HG03575 (cell line): ENCODE results near the gene MED31.
"Not testable (repeated sequence)": the region's sequence is repeated elsewhere in the genome, so short reads cannot be mapped to it uniquely, and the experiment has no call there.

ENCODE experiments used
- ATAC-seq: cut with Tn5 transposase; IDR thresholded peaks from one replicate; pipeline ENCODE4 v1.9.1; 2021; ENCODE audit not compliant: unreplicated experiment, insufficient number of reproducible peaks, low FRiP score; ENCODE audit errors: extremely low read depth

The MED31 gene

DNA sequence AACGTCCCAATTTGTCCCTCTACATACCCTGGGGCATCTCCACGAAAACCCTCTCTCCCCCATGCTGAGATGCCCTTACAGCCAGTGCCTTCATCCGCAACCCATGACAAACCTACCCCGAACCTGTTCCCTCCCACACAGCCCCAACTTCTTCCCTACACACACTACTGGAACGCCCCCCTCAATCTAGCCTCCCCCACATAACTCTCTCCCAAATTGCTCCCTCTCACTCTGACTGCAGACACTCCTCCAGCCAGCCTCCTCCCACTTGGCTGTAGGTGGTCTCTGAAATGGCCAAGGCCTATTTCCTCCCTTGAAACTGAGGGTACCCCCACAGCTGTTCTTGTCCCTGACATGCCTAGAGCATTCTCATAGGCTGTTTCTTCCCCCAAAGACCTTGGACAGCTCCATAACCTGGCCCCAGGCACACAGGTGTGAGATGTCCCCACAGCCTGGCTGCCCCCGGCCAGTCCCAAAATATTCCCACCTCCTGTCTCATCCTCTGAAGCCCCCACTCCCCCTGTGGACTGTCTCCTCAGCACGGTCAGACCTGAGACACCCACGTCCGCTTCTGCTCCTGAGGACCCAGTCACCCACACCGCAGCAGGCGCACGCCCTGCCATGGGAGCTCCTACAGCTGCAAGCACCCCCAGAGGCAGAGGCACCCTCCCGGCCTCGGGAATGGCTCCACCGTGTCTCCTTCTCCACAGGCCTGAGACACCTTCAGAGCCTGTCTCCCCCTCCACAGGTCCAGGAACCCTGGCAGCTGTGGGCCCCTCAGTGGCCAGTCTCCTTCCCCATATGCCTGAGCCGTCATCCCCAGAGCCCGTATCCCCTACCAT is 14.6 kb downstream of the MED31 start:
- no peak for ATAC-seq

DNA sequence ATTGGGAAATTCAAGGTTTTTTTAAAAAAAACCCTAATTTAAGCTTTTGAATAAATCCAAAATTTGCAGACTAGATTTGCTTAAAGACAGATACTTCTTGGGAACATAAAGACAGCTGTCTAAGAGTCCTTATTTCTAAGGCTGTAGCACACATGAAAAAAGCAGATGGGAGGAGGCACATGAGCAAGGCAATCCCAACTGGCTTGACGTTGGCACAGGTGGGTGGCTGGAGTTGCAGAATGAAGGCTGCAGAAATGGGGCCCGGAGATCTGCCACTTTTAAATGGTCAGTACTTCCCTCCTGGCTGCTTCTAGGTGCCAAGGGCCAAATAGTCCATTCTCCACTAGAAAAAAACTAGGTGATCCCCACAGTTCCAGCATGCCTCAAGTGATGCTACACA is 15.3 kb downstream of the MED31 start:
- no peak for ATAC-seq

DNA sequence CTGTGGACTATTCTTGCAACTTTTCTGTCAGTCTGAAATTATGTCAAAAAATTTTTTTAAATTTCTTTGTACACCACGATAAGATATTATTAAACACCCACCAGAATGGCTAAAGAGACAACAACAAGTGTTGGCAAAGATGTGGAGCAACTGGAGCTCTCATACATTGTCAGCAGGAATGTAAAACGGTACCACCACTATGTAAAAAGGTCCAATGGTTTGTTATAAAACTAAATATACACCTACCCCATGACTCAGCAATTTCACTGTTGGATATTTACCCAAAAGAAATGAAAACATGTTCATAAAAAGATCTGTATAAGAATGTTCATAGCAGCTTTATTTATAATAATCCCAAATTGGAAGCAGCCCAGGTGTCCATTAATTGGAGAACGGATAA is 18.1 kb downstream of the MED31 start:
- no peak for ATAC-seq

DNA sequence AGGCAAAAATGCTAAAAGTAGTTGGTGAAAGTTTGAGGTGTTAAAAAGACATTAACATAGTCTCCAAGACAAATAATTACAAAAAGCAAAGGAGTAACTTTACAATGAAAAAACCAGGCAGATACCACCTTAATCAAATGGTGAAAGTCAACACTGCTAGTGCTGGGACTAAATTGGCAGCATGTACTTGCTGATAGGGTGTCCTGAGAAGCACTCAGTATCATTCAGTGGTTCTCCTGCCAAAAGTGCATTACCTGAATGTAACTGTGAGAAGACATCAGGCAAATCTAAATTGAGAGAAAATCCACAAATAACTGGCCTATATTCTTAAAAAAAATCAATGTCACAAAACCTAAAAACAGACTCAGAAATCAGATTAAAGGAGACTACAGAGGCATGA is 18.9 kb downstream of the MED31 start:
- no peak for ATAC-seq

DNA sequence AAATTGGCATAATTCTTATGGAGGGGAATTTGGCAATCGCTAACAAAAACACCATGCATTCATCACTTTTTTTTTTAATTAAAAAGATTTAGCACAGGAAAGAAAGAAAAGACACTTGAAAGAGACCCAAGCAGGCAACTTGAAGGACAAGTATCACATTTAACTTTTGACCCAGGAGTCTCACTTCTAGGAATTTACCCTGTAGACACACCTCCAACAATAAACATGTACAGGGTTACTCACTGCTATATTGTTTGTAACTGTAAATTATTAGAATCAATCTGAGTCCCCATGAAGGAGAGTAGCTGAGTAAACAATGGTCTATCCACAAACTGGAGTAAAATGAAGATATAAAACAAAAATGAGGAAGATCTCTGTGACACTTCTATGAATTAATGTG is 21.0 kb downstream of the MED31 start:
- no peak for ATAC-seq

DNA sequence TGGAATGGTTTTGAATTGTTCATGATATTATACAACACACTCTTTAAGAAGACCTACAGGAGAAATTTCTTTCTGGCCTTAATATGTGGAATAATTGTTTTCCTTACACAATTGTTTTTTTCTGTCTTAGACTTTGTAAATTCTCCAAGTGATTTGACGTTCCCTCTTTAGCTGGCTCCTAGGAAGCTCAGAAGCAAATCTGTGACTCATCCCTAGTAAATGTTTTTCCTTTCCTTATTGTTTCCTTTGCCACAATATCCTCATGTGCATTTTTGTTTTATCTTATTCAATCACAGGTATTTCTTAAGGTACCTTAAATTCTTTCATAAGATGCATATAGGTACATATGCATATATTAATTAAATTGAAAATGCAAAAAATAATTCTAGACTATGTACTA is 24.4 kb downstream of the MED31 start:
- no peak for ATAC-seq

DNA sequence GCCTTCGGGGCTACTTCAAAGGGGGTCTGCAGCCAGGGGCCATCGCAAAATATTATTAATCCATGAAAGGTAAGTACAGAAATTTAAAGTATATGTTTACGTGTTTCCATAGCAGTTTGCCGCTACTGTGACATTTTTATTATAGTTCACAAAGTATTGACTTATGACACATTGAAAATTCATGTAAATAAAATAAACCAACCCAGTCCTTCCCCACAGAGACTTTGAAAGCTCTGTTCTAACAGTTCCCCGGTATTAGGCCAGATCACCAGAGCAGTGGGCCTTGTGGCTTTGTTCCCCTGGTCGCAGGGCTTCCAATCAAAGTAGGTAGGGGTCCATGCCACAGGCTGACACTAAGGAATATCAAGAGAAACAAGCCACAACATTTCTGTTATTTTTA is 24.8 kb downstream of the MED31 start:
- no peak for ATAC-seq

DNA sequence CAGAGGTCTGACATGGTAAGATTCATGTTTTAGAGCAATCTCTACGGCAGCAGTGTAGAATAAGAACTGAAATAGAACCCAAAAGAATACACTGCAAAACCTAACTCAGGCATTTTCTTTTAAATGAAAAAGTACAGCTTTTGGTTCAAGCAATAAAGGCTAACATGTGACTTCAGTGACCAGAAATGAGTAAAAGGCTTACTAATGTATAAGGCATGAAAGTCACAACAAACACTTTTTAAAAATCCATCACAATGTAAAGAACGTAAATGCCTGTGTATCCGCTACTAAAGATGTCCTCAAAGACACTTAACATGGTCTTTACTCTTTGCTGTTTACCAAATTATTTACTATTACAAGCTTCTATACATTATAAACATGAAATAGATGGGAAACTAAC is 27.5 kb downstream of the MED31 start:
- ATAC-seq, result no peak

DNA sequence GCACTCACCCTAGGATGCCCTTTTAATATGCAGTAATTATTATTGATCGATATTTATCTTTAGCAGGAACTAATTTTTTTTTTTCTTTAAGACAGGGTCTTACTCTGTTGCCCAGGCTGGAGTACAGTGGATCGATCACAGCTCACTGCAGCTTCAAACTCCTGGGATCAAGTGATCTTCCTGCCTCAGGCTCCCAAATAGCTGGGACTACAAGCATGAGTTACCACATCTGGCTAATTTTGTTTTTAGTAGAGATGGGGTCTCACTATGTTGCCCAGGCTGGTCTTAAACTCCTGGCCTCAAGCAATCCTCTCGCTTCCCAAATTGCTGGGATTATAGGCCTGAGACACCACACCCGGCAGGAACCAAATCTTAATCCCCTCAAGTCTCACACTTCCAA is 40.2 kb downstream of the MED31 start:
- ATAC-seq, result no peak

DNA sequence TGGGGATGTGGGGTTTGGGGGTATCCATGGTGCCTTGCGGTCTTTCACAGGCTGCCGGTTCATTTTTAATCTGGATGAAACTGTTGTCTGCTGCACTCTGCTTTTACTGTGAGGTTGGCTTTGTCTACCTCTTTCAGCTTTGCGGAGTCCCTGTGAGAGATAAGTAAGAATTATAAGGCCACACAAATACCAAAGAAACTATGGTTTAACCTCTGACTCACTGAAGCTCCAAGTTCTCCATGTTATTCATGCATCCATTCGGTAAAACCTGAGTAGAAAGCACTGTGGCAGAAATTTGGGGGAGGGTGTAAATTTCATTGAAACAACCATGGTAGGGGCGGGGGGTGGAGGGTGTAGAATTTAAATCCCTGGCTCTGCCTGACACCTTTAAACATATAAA is 41.4 kb downstream of the MED31 start:
- no peak for ATAC-seq

DNA sequence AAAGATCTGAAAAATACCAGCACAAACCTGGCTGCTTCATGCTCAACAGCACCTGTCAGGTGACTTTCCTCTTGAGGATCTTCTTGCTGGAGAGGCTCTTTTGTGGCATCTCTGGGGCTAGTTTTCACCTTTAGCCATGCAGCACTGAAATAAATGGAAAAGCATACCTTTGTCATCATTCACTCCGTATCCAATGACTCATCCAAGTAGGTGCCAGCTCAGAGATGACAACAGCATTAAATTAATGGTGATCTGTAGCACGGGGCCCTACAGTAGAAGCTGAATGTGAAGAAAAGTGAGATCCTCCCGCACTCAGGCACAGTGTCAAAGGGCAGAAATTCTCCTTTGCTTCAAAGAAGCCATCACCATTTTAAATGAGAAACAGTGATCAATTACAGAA is 43.1 kb downstream of the MED31 start:
- no peak for ATAC-seq

DNA sequence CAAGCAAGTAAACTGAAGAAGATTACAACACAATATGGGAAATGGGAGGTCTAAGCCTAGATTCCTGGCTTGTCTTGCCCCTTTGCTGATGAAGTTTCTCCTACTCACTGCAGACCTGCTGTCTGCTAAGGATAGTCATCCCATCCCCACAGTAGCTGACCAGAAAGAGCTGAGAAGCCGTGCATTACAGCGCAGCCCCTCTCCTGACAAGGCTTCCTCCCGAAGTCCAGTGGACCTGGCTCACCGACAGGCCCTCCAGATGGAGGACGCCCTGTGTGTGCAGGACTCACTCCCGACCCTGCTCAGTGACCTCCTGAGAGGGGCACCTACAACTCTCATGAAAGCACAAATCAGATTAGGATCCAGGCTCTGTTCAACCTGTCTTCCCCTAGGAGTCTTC is 46.3 kb downstream of the MED31 start:
- no peak for ATAC-seq

DNA sequence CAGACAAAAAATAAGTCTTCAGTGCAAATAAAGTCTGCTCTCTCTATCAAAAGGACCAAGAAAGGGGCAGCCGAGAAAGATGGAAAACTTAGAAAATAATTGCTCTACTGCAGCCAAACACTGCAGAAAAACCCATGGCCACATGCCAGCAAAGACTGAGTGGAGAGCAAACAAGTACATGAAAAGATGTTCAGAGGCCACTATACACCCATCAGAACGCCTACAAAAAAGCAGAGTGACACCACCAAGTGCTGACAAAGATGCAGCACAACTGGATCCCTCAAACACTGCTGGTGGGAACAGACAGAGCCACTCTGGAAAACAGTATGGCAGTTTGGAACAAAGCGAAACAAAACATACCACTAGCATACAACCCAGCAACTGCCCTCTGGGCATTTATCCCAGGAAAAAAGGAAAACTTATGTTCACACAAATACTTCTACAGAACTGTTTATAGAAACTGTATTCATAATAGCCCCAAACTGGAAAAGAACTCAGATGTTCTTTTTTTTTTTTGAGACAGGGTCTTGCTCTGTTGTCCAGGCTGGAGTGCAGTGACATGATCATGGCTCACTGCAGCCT is 47.6 kb downstream of the MED31 start:
- no peak for ATAC-seq

DNA sequence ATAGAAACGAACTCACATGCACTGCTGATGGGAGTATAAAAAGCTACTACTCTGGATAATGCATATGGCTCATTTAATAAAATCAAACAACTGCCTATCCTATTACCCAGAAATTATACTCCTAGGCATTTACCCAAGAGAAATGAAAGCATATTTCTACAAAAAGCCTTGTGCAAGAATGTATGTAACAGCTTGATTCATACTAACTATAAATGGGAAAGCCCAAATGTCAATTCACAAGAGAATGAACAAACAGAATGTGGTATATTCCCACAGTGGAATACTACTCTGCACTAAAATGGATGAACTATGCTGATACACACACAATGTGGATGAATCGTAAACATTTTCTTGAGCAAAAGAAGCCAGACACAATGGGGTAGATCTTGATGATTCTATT is 49.3 kb downstream of the MED31 start:
- ATAC-seq, result no peak

DNA sequence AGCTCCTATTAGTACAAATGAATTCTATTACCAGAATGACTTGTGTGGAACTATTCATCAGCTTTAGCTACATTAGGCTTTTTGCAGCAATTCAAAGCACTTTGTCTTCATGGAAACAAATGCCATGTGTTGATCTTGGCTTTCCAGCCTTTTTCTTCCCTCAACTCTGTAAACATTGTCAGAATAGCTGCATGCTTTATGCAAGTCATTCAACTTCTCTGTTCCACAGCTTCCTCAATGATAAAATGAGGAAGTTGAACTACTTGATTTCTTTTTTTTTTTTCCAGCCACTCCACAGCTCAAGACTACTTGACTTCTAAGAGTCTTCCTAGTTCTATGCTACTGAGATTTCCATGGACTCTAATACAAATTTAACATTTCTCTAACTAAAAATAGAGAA is 52.0 kb downstream of the MED31 start:
- ATAC-seq, result no peak

DNA sequence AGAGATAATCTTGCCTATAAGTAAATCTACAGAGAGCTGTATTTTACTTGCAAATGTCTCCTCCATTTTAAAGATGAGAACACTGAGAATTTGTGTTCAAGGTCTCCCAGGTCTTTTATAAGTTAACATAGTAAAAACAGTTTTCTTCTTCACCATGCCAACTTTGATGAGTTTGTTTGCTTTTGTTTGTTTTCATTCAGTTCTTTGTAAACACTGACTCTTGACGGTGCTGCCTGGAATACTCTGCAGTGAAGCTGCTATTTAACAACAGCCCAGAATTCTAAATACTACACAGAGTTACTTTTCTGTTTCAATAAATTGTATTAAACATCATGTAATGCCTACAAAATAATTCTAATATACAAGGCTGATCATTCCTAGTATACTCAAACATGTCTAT is 53.7 kb downstream of the MED31 start:
- no peak for ATAC-seq

DNA sequence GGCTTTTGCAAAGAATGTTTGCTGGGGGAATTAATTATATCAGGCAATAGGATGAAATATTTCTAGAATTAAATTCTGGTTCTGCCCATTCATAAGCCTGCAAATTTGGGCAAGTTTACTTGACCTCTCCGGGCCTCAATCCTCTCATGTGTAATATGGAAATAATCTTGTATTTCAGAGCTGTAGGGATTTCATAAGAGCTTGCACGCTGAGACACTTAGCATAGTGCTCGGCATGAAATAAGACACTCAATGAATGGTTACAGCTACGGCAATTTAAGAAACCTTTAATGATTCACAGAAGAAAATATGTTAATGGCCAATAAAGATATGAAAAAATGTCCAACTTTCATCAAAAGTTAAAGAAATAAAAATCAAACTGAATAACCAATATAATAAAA is 54.5 kb downstream of the MED31 start:
- no peak for ATAC-seq

DNA sequence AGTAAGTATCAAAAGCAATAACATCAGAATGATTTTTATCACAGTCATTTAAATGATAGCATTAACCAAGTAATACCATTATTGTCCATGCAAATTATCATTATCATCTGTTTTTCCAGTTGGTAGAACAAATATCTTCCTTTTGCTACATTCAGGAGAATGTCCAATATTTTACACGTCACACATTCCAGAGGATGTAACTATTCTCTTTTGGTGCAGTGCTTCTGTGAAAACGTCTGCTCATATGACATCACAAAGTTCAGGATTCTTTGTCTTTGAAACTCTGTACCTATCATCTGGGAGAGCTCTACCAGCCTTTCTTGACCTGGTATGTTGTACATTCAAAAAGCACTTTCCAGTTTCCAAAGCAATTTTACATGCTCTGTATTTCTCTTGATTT is 54.9 kb downstream of the MED31 start:
- ATAC-seq, result no peak

DNA sequence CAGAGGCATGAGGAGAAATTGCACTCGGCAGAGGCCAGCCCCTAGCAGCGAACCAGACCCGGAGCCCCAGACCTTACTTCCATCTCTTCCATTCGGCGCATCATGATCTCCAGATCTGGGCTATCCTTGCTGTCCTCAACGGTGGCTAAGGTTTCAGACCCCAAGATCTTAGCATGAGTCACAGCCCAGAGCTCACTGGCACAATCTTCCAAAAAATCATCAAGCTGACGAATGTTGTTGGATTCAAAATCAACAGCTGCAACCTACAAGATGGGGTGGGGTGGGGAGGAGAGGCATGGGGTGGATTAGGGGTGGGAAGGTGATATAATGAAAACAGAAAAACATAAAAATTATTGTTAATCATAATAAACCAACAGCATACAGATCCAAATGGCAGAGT is 55.3 kb downstream of the MED31 start:
- ATAC-seq, result no peak

DNA sequence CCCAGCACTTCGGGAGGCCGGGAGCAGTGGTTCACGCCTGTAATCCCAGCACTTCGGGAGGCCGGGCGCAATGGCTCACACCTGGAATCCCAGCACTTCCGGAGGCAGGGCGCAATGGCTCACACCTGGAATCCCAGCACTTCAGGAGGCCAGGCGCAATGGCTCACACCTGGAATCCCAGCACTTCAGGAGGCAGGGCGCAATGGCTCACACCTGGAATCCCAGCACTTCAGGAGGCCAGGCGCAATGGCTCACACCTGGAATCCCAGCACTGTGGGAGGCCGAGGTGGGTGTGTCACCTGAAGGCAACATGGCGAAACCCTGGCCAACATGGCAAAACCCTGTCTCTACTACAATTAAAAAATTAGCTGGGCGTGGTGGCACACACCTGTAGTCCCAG is 58.0 kb downstream of the MED31 start:
- not testable (repeated sequence) for ATAC-seq
